ENCODE measurements around the gene PPP2R2C.

- TF ChIP-seq CTCF (conservative IDR thresholded peaks at IDR 0.05; ENCODE audit: low read depth in 2 of 2) (no peak), EZH2 (IDR thresholded peaks at IDR 0.05; ENCODE audit: low read depth, unreplicated experiment) (no peak), EZH2phosphoT487 (IDR thresholded peaks at IDR 0.05; ENCODE audit: unreplicated experiment) (no peak), CREB1 (CRISPR knock-in tag; IDR thresholded peaks at IDR 0.05; ENCODE audit: low read depth) (no peak)
Observed at GRCh38 chr4:6390356-6390755, 82.1 kb downstream of the PPP2R2C start.

Measured in GM23338 (cell line).